NCI-H345 (cell line): ENCODE data around the gene GLDC.
A peak's percentile ranks its signal among the peaks of the same experiment; 100 is the strongest.
"Not testable (repeated sequence)": the region's sequence is repeated elsewhere in the genome, so short reads cannot be mapped to it uniquely, and the experiment has no call there.

ENCODE experiments used
- DNase-seq: peaks from one replicate; lab custom pipeline; 2025; lab: John Stamatoyannopoulos, UW

GLDC gene

DNA sequence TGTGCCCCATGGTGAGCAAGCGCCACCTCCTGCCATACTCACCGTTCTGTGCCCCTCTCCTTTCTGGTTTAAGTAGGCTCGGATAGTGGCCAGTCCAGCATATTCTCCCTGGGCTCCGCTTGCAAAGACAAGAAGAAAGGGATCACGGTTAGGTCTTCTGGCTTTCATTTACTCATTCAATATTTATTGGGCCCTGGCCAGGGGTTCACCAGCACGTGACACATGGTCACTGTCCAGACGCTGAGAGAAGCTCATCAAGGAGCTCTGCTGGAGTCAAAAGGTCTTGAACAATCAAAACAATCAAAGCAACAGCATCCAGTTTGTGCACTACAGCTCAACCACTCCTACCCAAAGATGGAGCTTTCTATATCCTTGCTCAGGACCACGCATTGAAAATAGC is 80.2 kb downstream of the GLDC start:
- no peak for DNase-seq

DNA sequence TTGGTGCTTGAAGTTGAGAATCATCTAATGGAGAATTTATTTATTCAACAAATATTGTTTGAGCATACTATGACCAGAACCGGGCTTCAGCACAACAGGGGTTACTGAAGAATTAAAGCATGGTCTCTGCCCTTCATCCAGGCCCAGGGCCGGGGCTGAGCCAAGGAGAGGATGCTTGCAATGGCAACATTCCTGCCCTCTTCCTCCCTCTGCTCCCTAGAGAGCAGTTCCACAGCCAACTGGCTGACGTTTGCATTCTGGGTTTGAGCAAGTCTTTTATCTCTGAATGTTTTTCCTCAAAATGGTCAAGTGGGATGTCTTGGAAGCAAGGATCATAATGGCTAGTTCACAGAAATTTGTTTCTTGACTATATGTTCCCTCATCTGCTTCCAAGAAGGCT is 80.7 kb downstream of the GLDC start:
- DNase-seq: no peak

DNA sequence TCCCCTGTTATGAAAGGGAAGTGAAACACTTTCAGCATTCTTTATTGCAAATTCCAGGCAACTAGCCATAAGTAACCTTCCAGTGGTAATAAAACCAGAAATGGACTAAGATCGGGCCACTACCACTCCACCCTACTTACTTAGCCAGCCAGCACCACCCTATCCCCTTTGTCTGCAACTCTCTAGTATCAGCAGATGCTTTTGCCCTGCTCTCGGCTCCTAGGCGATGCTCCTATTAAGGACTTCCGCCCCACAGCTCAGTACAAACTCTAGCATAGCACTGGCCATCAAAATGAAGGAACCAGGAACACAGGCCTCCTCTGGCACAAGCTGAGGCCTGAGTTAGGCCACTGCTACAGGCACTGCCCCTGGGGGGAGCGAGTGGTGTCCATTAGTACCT is 81.2 kb downstream of the GLDC start:
- no peak for DNase-seq

DNA sequence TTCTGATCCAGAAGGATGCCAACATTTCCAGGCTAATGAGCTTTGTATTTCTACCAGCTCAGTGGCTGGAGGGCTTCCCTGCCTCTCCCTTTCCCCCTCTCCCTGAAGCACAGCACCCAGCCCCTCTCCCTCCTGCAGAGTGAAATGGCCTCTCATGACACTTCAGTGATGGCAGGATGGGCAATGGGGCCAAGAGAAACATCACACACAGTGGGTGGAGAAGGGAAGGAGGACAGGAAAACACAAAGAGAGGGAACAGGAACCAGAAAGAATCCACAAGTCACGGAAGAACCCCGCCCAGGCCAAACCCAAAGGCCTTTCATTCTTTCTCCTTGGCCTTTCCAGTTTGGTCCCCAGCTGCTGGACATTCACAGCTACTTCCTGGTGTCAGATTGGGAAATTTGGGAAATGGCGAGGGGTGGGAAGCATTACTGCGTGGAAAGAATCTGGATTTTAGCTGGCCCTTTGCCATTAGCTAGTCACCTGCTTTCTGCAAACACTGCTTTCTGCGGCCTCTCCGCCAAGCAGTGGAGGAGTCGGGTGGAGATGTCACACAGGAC is 82.6 kb downstream of the GLDC start:
- DNase-seq: no peak

DNA sequence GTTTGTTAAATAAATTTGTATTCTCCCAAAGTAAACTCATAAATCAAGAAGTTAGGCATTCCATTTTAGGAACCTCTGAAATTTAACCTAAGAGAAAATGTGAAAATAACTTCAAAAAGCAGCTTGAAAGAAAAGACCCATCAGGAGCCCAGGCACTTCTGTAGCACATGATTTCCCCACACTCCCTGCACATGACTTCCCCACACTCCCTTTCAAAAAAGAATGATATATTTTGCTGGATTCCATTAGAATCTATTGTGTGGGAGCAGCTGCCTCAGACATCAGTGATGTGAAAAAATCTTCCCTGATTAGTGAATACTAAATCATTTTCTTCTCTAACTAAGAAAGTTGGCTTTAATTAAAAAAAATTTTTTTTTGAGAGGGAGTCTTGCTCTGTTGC is 83.3 kb downstream of the GLDC start:
- DNase-seq: no peak

DNA sequence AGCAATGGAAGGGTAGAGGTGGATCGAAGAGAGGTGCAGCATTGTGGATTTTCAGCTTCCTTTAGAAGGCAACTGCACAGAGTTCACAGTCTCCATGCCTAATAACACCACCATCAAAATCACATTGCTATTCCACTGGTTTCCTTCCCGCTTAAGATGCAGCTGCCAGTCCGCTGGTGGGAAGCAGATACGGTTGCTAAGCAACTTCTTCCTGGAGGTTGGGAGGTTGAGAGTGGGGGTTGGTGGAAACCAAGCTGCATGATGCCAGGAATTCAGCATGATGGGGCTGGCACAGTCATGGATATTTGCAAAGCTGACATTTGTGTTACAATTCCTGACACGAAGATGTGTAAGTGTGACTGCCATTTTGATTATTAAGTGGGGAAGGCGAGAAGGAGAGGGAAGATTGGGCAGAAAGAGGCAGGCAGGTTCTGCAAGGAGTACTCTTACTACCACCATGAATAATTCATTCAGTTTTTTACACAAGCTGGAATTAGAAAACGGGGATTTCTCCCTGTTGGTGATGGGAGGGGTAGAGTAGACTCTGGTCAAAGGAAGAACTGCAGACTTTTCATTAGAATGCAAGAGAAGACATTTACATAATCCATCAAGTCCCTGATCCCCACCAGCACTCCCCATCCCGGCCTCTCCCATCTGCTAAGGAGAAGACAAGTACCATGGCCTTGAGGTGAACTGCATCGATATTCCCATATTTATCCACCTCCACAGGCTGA is 87.5 kb downstream of the GLDC start:
- no peak for DNase-seq

DNA sequence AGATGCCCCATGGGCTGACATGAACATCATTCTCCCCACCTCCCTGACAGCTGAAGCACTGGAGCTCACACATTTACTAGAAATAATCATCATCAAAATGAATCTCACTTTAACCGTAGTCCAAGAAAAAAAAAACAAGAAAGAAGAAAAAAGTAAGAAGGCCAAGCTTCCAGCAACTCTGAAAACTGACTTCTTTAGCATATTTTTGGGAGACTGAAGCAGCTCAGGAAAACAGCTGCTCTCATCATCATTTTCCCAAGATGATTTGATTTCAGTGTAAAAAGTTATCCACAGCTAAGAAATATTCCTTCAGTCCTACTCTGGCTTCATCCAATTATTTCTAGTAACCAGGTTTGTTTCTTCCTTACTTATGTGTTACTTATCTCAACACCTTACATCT is 91.7 kb downstream of the GLDC start:
- DNase-seq: no peak

DNA sequence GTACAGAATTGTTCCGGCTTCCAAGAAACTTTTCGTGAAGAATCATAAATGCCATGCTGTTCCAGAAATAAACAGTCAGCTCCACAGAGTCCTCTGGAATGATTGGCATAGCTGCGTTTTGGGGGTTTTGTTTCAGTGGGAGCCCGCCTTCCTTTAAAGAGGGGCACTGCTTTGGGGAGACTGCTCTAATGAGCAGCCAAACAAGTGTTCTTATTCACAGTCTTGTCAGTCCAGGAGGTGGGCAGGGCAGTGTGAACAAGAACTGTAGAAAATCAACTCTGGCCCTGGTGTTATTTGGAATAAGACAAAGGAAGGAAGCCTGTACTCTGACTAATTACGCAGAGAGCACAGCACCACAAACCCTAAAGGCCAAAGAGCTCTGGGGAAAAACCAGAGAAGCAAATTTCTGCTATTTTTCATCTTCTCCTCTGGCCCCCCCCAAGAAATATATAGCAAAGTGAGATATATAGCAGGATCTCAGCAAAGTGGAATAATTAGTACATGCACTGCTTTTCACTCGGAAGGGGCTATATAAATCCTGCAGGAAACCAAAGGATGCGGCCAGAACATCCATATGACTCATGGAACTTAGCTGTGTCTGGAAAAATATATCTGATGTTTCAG is 92.9 kb downstream of the GLDC start:
- no peak for DNase-seq

DNA sequence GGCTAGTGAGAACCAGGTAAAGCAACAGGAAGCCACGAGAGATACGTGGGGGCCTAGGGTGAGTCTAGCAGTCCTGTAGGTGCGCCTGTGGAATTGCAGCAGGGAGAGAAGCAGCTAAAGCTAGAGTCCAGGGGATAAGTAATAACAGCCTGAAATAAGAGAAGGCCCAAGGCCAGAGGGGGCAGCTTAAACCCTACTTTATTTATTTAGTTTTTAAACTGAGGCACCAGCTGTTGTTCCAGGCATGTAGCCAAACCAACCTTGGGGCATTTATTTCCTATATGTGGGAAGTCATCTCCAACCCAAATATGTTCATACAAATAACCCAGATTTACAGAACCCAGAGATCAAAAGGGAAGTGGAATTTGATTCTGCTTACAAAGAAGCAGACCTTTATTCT is 93.5 kb downstream of the GLDC start:
- DNase-seq: peak; percentile 60

DNA sequence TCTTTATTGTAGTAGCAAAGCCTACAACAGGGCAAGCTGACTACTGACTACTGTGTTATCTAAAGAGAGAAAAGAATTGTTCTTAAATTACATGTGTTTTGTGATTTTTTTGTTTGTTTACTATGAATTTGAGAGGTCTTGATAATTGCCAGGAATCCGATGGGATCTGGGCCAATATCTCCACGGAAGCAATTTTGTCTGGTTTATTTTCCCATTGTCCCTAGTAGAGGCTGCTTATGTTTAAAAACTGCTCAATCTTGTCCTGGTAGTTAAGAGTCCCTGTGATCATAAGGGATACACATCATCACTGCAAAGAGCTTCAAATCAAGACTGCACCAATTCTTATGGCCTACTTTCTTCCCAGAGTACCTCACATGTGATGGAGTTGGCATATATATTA is 94.4 kb downstream of the GLDC start:
- DNase-seq: peak; percentile 8

DNA sequence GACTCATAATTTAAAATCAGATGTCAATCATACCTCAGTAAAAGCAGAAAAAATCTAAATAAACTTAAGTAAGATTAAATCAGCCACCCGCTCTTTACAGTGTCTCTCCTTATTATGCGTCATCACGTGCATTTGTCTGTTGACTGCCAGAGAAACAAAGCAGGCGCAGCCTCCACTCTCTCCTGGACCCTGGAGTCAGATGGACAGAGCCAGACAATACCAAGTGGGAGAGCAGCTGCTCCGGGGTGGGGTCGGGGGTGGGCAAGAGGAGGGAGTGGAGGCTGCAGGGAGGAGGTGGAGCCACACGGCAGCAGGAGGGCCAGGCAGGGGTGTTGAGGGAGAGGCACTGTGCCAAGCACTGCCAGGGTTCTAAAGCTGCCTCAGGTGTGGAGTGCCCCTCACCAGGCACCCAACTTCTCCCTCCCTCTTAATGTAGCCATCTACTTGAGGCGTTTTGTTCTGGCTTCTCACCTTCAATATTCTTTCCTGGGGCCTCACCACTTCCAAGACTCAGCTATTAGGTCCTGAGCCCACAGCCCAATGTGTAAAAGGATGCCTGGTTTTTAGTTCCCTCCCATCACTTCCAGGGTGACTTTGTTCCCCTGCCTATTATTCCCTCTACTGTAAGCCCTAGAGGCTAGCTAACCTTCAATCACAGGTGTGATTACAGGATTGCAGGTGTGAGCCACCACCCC is 96.3 kb downstream of the GLDC start:
- DNase-seq: peak; percentile 90

DNA sequence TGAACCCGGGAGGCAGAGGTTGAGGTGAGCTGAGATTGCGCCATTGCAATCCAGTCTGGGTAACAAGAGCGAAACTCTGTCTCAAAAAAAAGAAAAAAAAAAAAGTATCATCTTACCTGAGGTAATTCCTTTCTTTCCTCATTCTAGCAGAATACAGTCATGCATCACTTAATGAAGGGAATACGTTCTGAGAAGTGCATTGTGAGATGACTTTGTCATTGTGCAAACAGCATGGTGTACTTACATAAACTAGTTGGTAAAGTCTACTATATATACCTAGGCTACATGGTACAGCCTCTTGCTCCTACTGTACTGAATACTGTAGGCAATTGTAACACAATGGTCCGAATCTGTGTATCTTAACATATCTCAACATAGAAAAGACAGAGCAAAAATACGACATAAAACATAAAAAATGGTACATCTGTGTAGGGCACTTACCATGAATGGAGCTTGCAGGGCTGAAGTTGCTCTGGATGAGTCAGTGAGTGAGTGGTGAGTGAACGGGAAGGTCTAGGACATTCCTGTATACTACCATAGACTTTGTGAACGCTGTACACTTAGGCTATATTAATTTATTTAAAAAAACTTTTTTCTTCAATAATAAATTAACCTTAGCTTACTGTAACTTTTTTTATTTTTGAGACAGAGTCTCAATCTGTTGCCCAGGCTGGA is 100.4 kb downstream of the GLDC start:
- DNase-seq: no peak

DNA sequence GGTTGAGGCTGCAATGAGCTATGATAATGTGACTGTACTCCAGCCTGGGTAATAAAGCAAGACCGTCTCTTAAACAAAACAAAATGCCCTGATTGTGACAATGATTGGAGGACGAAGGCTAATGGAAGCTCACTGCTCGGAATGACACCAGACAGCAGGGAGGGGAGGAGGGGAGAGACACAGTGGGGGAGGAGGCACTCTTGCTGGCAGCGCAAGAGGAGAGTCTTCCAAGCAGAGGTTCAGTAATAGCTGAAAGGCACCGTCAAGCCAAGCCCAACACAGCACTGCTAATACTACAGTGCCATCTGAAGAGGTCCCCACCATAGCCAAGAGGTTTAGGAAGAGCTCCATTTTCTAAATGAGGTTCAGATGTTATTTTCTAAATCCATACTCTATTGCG is 102.3 kb downstream of the GLDC start:
- DNase-seq: no peak

DNA sequence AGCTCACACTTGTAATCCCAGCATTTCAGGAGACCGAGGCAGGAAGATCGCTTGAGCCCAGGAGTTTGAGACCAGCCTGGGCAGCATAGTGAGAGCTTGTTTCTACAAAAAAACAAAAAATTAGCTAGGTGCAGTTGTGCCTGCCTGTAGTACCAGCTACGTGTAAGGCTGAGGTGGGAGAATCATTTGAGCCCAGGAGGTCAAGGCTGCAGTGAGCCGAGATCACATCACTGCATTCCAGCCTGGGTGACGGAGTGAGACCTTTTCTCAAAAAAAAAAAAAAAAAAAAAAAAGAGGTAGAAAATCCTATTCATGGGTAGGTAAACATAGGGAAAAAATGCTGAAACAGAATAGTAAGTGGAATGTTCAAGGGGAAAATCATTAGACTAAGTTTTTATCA is 102.9 kb downstream of the GLDC start:
- not testable (repeated sequence) for DNase-seq

DNA sequence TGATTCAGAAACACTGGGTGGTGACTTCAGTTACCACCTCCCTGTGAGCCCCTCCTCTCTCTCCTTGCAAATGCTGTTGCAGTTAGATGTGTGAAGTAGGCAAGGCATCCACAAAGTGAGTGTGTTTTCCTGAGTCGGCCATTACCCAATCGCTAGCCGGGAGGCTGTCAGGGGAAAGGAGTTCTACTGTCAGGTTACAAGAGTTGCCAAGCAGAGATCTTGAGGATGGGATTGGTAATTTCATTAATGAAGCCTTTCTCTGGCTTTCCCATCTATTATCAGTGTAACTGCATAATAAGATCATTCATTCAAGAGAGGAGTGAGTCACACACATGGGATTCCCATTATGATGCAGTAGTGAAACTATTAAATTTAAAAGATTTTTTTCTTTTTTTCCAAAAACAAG is 106.9 kb downstream of the GLDC start:
- no peak for DNase-seq

DNA sequence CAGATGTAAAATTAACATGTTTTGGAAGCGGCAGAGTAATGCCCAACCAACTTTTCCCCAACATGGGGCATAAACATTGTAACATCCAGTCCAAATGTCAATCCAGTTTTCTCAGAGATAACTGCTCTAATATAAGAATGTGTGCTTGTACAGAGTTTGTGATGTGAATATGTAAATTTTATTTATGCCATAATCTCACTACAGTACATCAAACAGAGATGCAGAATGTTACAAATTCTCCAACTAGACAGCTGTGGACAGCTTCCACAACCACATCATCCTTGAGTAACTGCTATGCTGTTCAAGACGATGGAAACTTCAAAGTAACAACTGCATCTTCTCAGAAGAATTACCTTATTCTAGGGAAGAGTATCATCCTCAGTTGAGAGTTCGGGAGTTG is 109.9 kb downstream of the GLDC start:
- DNase-seq: no peak

DNA sequence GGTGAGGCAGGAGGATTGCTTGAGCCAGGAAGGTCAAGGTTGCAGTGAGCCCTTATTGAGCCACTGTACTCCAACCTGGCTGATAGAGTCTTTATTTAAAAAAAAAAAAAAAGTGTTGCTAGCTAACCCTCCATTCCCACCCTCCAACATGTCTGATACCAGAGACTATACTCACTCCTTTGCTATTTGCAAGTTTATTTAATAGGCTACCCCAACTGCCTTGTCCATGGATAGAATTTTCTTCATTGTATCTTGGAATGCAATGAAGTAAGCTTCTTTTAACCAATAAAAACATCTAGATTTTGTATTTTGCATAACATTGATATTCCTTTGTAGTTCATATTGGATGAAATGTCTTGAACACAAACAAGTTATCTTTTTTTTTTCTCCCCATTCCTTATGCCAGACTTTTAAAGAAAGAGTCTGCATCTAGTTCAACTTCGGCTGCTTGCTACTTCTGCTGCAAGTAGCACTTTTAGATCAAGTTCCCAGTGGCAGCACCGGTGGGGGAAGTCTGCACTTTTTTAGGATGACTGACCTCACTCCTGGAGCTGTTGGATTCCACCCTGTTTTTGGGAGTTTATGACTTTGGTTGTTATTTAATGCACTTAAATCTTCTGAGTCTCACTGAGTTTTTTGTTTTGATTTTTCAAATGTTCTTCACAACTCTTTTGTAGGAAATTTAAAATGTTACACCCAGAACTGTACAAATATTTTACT is 120.0 kb downstream of the GLDC start:
- DNase-seq: no peak

DNA sequence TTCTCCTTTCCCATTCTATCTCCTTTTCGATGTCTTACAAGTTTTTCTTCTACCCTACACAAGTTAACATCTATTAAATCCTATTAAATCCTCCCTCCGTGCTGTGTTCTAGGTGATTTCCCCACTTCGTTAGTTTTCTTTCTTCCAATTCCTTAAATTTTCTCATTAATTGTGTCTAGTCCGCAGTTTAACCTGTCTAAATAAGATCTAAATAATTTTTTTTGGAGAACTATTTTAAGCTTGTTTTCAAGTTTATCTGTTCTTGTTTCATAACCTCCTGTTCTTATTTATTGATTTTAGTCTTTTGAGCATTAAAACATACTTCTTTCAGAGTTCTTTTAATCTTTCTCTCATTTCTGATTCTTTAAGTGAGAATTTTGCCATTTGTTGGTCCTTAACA is 123.3 kb downstream of the GLDC start:
- no peak for DNase-seq

DNA sequence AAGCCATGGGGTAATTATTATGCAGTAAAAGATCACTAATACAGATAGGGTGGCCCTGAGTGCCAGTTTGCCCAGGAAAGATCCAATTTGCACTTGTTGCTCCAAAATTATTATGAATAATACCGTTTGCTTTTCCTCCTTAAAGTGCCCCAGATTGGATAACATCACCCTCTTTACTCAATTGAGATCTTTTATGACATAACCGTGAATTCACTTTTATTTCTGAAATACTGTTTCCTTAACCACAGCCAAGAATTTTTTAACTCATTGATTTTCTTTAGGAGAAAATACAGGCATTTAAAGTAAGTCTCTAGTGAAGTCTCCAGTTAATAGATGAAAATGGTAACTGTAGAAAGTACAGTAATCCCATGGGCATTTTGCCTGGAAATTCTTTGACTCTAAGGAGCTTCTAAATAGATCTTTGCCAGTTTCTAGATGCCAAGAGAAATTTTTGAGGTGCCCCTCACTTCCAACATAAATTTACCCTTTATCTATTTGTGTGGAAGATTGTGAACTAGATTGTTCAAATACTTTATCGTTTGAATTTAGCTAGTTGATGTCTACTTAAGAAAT is 133.4 kb downstream of the GLDC start:
- DNase-seq: no peak

DNA sequence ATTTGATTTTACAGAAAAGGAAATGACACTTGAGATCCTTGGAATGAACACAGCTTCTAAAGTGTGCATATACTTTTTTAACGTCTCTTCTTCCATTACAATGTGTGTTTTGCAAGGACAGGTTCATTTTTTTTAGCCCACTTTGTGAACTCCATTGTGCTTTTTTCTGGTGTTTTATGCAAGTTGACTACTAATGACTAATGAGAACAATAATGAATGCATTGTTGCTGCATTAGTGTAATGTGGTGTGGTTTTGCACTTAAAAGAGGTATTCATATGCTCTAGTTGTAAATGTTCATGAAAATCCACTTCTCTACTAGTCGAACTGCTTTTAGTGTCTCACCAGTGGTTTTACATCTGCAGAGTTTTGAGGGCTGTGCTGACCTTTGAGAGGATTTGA is 139.0 kb downstream of the GLDC start:
- no peak for DNase-seq

DNA sequence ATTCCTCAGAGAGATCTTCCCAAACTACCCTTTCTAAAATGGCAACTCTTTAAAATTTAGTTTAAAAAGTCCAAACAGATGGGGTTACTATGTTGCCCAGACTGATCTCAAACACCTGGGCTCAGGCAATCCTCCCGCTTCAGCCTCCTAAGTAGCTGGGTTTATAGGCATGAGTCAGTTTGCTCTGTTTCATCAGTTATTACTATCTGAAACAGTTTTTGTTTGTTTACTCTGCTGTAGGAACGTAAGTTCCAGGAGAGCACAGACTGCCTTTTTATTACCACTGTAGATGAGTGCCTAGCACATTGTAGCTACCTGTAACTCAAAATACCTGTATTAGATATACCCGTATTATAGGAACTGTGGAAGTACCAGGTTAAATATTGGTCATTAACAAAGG is 143.1 kb downstream of the GLDC start:
- DNase-seq: no peak
